Stimulated activated CD4-positive, alpha-beta T cell treated with anti-CD3 and anti-CD28 coated beads, Interleukin-15, amount 100 ng/mL, for 1 hour (primary cell): ENCODE data around the gene KIAA1671.

Source experiments
- DNase-seq, 2 donors: peaks; one replicate each; pipeline ENCODE4 v3.0.0-alpha.2; 2020; ENCODE audit warnings: low read depth in 1 of 2, low spot score in 1 of 2

Gene KIAA1671

GRCh38 chr22:25137577-25138525 lies 185.3 kb downstream of the KIAA1671 start:
- DNase-seq: no peak

- DNase-seq: no peak
These were observed 186.5 kb downstream of the KIAA1671 start for GRCh38 chr22:25139062-25139461.

- no peak for DNase-seq
These were observed 189.6 kb downstream of the KIAA1671 start for GRCh38 chr22:25142102-25142501.

- no peak for DNase-seq
These were observed 190.9 kb downstream of the KIAA1671 start for GRCh38 chr22:25143156-25144076.

DNA sequence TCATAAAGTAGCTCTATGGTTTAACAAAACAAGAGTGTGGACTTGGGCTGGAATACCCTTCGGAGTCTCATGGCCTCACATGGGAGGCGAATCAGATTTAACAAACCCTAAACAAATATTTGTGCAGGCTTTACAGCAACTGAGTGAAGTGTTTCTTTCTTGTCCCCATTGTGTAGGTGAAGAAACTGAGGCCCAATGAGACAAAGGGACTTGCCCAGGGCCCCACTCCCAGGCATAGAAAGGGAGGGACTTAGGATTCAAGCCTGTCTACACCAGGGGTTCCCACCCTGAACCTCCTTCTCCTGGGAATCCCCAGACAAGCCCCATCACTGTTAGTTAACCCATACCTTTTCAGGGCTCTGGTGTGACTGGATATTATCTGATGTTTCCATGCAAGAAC lies 192.0 kb downstream of the KIAA1671 start:
- no peak for DNase-seq

- no peak for DNase-seq
These were observed 193.8 kb downstream of the KIAA1671 start for GRCh38 chr22:25146307-25146706.

GRCh38 chr22:25146906-25147641 lies 194.6 kb downstream of the KIAA1671 start:
- DNase-seq: no peak

DNA sequence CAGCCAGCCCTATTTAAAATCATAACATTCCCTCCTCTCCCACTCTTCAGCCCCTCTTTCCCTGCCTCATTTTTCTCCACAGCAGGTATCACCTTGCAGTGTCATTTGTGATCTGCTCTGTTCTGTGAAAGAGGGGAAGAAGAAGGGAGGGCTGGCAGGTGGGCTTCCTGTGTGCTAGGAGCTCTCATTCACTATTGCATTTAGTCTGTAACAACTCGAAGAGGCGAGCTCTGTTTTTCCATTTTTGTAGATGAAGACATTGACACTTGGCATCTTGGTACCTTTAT lies 195.1 kb downstream of the KIAA1671 start:
- DNase-seq: no peak

- DNase-seq: no peak
These were observed 195.7 kb downstream of the KIAA1671 start for GRCh38 chr22:25148149-25148691.

GRCh38 chr22:25149014-25149413 lies 196.5 kb downstream of the KIAA1671 start:
- no peak for DNase-seq

DNA sequence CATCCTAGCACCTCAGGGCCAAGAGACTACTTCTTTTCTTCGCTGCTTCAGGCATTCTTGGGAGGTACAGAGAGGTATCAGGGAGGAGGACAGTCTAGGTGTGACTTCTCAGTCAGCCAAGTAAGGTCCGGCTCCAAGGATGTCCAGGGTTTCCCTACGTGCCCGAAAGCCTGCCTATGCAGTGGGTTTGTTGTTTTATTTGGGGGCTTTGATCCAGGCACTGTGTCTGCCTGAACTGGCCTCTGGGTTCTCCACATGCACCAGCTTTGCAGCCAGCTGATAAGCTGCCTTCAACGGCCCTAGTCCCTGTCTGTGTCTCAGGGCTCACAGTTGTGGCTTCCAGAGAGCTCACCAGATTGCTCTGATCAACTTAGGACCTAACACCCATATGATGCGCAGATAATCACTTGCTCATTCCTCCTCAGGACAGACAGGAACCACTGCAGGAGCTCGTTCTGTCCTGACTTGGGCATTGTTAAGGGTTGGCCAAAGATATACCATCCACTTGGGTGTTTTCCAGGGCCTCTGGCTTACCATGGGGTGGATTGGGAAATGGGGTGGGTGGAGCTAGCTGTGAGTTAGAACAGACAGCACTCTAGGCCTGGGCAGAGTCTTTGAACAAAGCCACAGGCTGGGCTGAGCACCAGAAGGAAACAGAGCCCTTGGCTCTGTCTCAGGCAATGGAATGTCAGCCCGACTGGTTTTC lies 201.6 kb downstream of the KIAA1671 start:
- no peak for DNase-seq

- no peak for DNase-seq
These were observed 202.1 kb downstream of the KIAA1671 start for GRCh38 chr22:25154667-25154999.

DNA sequence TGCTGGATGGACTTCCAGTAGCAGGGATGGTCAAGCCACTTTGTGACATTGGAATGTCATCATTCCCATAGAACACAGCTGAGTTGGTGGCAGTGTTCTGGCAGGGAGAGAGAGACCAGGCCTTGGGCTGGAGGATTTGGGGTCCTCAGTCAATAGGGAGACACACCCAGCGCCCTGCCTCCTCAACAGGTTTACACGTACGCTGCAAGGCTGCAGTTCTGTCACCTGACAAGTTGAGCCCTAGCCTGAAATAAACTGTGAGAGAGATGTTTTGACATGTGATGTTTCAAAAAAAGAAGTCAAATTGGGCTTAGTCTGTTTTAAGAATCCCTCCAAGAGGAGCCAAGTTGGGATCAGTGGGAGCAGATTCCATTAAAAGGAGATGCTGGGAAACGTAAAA lies 204.2 kb downstream of the KIAA1671 start:
- DNase-seq: no peak

GRCh38 chr22:25159028-25159427 lies 206.5 kb downstream of the KIAA1671 start:
- no peak for DNase-seq

GRCh38 chr22:25160120-25160996 lies 207.8 kb downstream of the KIAA1671 start:
- no peak for DNase-seq

- DNase-seq: no peak
These were observed 208.8 kb downstream of the KIAA1671 start for GRCh38 chr22:25161017-25161915.

GRCh38 chr22:25161916-25162530 lies 209.5 kb downstream of the KIAA1671 start:
- DNase-seq: no peak

- DNase-seq: no peak
These were observed 210.0 kb downstream of the KIAA1671 start for GRCh38 chr22:25162561-25162960.
